ENCODE data around the gene COL18A1.
"Not testable (repeated sequence)": the region's sequence is repeated elsewhere in the genome, so short reads cannot be mapped to it uniquely, and the experiment has no call there.

Gene COL18A1

DNA sequence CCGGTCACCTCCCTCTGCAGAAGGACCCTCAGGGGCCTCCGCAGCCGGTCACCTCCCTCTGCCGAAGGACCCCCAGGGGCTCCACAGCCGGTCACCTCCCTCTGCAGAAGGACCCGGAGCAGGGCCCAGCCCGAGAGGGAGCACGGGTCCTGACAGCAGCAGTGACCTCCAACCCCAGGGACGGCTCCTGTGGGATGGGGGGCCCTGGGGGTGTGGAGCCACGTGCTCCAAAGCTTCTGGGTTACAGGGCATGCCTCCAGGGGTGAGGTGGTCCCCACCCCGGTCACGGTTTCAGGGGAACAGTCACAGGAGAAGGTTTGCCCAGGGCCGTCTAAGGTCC is 97.0 kb downstream of the COL18A1 start:
- TF ChIP-seq ZFX (IDR thresholded peaks at IDR 0.05), result no peak
- TF ChIP-seq, protein P1, sequence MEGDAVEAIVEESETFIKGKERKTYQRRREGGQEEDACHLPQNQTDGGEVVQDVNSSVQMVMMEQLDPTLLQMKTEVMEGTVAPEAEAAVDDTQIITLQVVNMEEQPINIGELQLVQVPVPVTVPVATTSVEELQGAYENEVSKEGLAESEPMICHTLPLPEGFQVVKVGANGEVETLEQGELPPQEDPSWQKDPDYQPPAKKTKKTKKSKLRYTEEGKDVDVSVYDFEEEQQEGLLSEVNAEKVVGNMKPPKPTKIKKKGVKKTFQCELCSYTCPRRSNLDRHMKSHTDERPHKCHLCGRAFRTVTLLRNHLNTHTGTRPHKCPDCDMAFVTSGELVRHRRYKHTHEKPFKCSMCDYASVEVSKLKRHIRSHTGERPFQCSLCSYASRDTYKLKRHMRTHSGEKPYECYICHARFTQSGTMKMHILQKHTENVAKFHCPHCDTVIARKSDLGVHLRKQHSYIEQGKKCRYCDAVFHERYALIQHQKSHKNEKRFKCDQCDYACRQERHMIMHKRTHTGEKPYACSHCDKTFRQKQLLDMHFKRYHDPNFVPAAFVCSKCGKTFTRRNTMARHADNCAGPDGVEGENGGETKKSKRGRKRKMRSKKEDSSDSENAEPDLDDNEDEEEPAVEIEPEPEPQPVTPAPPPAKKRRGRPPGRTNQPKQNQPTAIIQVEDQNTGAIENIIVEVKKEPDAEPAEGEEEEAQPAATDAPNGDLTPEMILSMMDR (conservative IDR thresholded peaks at IDR 0.05), result no peak
- H3K27ac ChIP-seq, result no peak overlapping the region

DNA sequence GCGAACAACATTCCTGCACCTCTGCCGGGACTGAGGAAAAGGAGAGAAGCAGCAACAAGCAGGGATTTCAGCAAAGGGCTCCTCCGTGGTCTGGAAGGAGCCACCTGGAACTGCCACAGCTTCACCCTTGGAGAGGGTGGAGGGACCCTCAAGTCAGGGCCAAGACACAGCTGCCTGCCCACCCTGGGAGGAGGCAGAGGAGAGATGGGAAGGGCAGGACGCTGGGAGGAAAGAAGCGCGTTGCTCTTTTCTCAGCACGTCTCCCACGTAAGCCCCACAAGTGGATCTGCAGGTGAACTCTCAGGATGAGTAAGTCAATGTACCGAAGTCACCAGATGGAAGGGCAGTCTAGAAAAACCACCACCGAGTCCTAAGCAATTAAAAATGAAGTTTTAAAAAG is 97.6 kb downstream of the COL18A1 start:
- no peak for TF ChIP-seq ZFX (IDR thresholded peaks at IDR 0.05)
- TF ChIP-seq, protein P1 (conservative IDR thresholded peaks at IDR 0.05), result no peak

DNA sequence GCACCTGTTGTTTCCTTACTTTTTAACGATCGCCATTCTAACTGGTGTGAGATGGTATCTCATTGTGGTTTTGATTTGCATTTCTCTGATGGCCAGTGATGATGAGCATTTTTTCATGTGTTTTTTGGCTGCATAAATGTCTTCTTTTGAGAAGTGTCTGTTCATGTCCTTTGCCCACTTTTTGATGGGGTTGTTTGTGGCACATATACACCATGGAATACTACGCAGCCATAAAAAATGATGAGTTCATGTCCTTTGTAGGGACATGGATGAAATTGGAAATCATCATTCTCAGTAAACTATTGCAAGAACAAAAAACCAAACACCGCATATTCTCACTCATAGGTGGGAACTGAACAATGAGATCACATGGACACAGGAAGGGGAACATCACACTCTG is 98.3 kb downstream of the COL18A1 start:
- not testable (repeated sequence) for H3K27ac ChIP-seq

More for the DNA sequence above, 97.6 kb downstream of the COL18A1 start:
- no peak overlapping the region for H3K27ac ChIP-seq

DNA sequence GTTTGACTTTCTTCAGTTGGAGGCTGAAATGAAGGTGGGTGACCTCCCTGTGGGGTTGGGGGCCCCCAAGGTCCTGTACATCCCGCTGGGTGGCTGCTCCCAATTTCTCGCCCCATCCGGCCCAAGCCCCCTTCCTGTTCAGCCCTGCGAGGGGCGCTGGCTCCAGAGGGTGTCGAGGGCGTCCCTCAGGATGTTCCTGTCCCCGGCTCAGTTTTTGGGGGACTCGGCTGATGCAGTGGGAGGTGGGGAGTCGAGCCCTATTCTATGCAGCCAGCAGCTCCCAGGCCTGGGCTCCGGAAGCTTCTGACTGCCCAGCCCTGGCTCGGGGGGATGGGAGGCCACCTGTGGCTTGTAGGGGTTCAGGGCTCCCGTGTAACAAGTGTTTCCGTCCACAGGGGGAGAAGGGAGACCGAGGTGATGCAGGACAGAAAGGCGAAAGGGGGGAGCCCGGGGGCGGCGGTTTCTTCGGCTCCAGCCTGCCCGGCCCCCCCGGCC is 99.1 kb downstream of the COL18A1 start:
- no peak overlapping the region for H3K27ac ChIP-seq
- TF ChIP-seq, protein P1 (conservative IDR thresholded peaks at IDR 0.05), result no peak
- TF ChIP-seq ZFX (IDR thresholded peaks at IDR 0.05), result no peak

DNA sequence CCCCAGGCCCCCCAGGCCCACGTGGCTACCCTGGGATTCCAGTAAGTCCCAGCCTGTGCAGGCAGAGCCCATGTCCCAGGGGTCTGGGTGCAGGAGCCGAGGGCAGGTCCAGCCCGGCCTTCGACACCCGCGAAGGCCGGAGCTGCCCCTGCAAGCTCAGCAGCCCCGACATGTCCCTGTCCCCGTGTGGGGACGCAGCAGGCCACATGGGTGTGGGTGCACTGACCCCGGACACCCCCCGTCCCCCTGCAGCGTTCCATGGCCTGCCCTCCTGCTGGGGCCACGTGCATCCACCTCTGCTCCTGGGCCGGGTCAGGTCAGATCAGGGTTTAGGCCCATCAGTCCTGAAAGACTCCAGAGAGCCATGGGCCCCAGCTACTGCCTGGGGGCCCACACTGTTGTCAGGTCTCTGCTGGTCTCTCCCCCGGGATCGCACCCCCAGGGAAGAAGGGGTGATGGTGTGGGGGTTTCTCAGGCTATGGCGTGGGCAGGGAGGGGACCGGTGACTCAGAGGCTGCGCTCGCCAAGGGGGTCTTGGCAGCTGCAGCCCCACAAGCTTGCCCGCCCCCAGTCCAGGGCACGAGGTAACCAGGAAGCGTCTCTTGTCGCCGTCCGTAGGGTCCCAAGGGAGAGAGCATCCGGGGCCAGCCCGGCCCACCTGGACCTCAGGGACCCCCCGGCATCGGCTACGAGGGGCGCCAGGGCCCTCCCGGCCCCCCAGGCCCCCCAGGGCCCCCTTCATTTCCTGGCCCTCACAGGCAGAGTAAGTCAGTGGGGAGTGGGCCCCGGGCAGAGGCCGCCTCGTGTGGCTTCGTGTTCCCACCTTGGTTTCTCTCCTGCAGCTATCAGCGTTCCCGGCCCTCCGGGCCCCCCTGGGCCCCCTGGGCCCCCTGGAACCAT is 99.8 kb downstream of the COL18A1 start:
- H3K27ac ChIP-seq, result peak overlapping the region; percentile 56

DNA sequence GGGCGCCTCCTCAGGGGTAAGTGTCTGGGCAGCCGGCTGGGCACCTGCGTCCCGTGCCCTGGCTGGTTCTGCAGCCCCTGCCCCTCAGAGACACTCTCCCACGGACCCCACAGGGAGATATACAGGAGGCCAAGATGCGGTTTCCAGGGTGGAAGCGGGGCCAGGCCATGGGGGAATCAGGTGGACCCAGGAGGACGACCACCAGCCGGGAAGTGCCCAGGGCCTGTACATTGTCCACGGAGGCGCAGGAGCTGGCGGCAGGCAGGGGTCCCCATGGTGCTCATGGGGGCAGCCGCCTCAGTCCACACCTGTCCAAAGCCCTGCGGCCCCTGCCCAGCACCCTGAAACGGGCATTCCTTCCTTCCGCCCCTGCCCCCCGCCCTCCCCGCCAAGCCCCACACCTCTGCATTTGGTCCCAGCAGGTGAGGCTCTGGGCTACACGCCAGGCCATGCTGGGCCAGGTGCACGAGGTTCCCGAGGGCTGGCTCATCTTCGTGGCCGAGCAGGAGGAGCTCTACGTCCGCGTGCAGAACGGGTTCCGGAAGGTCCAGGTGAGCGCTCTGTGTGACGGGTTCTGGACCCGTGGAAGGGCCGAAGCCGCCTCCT is 100.6 kb downstream of the COL18A1 start:
- peak overlapping the region; percentile 56 for H3K27ac ChIP-seq
- TF ChIP-seq, protein P1 (conservative IDR thresholded peaks at IDR 0.05), result no peak
- TF ChIP-seq ZFX (IDR thresholded peaks at IDR 0.05), result no peak

More for the DNA sequence above, 99.8 kb downstream of the COL18A1 start:
- TF ChIP-seq, protein P1 (conservative IDR thresholded peaks at IDR 0.05), result no peak

DNA sequence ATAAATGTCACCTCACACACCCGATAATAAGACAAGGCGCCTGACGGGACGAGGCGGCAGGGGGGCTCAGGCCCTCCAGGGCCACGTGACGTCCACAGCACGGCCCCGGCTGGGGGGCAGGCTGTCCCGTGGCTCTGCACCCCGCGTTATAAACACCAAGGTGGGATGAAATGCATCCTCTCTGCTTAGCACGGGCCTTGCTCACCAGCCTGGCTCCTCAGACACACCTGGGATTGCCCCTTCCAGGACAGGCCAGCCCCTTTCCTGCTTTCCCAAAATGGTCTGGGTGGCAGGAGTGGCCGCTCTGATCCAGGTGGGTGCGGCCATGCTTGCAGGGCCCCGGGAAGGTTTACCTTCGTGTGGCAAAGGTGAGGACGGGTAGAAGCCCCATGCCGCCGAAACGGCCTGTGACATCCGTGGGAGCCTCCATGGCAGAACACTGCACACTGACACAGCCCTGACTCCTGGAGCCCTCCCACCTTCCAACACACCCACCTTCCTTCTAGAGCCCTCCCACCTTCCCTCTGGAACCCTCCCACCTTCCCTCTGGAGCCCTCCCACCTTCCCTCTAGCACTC is 101.4 kb downstream of the COL18A1 start:
- peak overlapping the region; percentile 56 for H3K27ac ChIP-seq
- TF ChIP-seq ZFX (IDR thresholded peaks at IDR 0.05), result no peak

DNA sequence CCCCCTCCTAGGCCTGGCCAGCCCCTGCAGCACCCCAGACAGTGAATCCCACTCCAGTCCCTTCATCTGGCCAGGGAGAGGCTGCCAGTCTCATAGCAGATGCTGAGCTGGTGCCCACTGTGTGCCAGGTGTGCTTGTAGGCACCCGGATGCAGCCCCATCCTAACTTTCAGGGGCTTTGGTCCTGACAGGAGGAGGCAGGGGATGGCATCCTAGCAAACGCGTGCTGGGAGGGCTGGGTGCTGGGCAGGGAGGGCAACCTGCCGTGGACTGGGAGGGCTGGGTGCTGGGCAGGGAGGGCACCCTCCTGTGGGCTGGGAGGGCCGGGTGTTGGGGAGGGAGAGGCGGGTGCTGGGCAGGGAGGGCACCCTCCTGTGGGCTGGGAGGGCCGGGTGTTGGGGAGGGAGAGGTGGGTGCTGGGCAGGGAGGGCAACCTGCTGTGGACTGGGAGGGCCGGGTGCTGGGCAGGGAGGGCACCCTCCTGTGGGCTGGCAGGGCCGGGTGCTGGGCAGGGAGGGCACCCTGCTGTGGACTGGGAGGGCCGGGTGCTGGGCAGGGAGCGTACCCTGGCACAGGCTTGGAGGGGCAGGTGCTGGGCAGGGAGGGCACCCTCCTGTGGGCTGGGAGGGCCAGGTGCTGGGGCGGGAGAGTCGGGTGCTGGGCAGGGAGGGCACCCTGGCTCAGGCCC is 102.0 kb downstream of the COL18A1 start:
- H3K27ac ChIP-seq, result peak overlapping the region; percentile 56
- no peak for TF ChIP-seq ZFX (IDR thresholded peaks at IDR 0.05)
- TF ChIP-seq, protein P1 (conservative IDR thresholded peaks at IDR 0.05), result no peak
